Activated T-helper 2 cell treated with anti-CD3 and anti-CD28 coated beads, Interferon-gamma antibody, Interleukin-2, Interleukin-4, amounts not matched to agents 10 μg/mL and 5 μg/mL and 100 μg/mL, durations not matched to agents 14 hours and 24 hours and 36 hours (primary cell): ENCODE measurements around the gene ARHGEF17. TPM values are rescaled to one million over a fixed set of nuclear protein-coding genes. Genes with fewer than 3 reads are reported as not detected.
A peak's percentile ranks its signal among the peaks of the same experiment; 100 is the strongest.

Source experiments
- DNase-seq: peaks from one replicate; pipeline ENCODE4 v3.0.0; 2021; ENCODE audit warnings: low spot score
- H3K27ac Mint-ChIP-seq: one replicate; pipeline ENCODE4 v1.8.0; 2021; ENCODE audit warnings: mixed read lengths
- H3K27me3 Mint-ChIP-seq: one replicate; pipeline ENCODE4 v1.8.0; 2021; ENCODE audit warnings: low read depth, mixed read lengths
- H3K36me3 Mint-ChIP-seq: one replicate; pipeline ENCODE4 v1.8.0; 2021; ENCODE audit warnings: low read depth, mixed read lengths
- H3K4me1 Mint-ChIP-seq: one replicate; pipeline ENCODE4 v1.8.0; 2021; ENCODE audit warnings: low read depth, mixed read lengths
- H3K4me3 Mint-ChIP-seq: one replicate; pipeline ENCODE4 v1.8.0; 2021; ENCODE audit warnings: low read depth, mild to moderate bottlenecking, moderate library complexity, mixed read lengths
- H3K9me3 Mint-ChIP-seq: one replicate; pipeline ENCODE4 v1.8.0; 2021; ENCODE audit warnings: mixed read lengths
- intact Hi-C: fragments of 100-400 bp; cut with micrococcal nuclease; formaldehyde crosslinking; loops from one replicate; pipeline ENCODE4 v1.15.1; 2023
- total RNA-seq: library from RNA; stranded (reverse); gene quantifications from 2 replicates; pipeline ENCODE4 v1.2.3, GENCODE V29; 2022

Gene ARHGEF17
- total RNA-seq, 1 donor from 2014 or later: 0.30 TPM

DNA sequence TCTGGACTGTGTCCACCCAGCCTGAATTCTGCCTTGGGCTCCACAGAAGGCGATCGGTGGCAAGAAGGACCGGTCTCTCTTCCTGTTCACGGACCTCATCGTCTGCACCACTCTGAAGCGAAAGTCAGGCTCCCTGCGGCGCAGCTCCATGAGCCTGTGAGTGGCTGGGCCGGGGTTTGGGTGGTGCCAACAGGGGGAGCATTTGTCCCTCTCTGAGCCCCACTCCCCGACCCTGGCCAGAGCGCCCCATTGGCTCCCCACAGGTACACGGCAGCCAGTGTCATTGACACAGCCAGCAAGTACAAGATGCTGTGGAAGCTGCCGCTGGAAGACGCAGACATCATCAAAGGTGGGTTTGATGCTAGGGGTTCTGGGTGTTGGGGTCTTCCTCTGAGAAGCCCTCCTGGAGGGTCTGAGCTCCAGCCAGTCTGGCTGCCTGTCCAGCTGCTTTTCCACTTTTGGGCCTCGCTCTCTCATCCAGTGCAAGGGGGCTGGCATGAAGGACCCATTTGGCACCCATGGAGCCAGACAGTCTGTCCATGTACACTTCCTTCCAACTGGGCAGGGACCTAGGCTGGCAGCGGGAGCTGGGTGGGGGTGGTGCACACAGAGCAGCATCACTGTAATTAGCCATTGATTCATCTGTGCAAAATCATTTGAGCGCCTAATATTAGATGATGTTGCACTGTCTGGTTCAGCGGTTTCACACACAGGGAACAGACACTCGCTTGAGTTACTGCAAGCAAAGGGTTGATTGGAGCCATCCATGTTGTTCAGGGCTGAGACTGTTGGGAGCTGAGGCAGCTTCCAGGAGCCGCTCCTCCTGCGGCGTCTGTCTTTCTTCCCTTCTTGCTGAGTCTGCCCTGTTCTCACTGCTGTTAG is 49.1 kb downstream of the ARHGEF17 start:
- H3K27me3 Mint-ChIP-seq: no peaks in the 10 kb centered on the region
- H3K9me3 Mint-ChIP-seq: no peaks in the 10 kb centered on the region
- H3K27ac Mint-ChIP-seq: no peak overlapping the region
- no peak for DNase-seq
- peaks cover 18% of the 10 kb centered on the region for H3K4me1 Mint-ChIP-seq
- intact Hi-C loops: no loop called here
- H3K4me3 Mint-ChIP-seq: no peak overlapping the region
- no peaks in the 10 kb centered on the region for H3K36me3 Mint-ChIP-seq

GRCh38 chr11:73358071-73358470 is 50.0 kb downstream of the ARHGEF17 start:
- Mint-ChIP-seq H3K9me3 (no peaks in the 10 kb centered on the region), H3K27me3 (no peaks in the 10 kb centered on the region), H3K36me3 (no peaks in the 10 kb centered on the region), H3K4me3 (no peak overlapping the region), H3K4me1 (peaks cover 13% of the 10 kb centered on the region), H3K27ac (no peak overlapping the region)
- DNase-seq: no peak
- intact Hi-C loops: no loop called here

GRCh38 chr11:73359341-73359740 is 51.3 kb downstream of the ARHGEF17 start:
- H3K36me3 Mint-ChIP-seq: no peaks in the 10 kb centered on the region
- no peaks in the 10 kb centered on the region for H3K27me3 Mint-ChIP-seq
- H3K27ac Mint-ChIP-seq: no peak overlapping the region
- H3K9me3 Mint-ChIP-seq: no peaks in the 10 kb centered on the region
- intact Hi-C loops: no loop called here
- no peak overlapping the region for H3K4me3 Mint-ChIP-seq
- peaks cover 6% of the 10 kb centered on the region for H3K4me1 Mint-ChIP-seq
- DNase-seq: no peak

DNA sequence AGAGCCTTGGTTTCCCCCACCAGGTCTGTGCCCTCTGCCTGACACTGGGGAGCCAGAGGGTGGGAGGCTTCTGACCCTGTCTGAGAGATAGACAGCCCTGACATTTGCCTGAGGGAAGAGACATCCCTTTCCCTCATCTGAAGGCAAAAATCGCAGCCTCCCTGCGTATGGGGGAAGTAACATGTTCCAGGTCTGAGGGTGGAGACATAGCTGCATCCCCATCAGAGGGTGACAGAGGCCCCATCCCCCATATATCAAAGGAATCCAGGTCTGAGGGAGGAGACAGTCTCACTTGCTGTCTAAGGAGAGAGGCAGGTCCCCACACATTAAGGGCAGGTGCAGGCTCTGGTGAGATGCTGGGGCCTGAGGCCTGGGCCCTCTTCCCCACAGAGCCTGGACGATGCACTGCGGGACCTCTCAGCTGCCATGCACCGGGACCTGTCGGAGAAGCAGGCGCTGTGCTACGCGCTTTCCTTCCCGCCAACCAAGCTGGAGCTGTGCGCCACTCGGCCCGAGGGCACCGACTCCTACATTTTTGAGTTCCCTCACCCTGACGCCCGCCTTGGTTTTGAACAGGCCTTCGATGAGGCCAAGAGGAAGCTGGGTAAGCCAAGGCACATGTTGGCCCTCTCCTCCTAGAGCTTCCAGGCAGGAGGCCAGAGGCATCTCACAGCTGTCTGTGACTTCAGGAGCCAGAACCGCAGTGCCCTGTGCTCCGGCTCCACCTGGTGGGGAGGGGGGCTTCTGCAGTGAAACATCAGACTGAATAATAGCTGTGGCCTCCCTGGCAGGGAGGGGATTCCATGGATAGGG is 52.1 kb downstream of the ARHGEF17 start:
- no peaks in the 10 kb centered on the region for H3K4me1 Mint-ChIP-seq
- no peak for DNase-seq
- intact Hi-C loops: no loop called here
- no peaks in the 10 kb centered on the region for H3K27me3 Mint-ChIP-seq
- H3K36me3 Mint-ChIP-seq: no peaks in the 10 kb centered on the region
- no peak overlapping the region for H3K4me3 Mint-ChIP-seq
- no peaks in the 10 kb centered on the region for H3K9me3 Mint-ChIP-seq
- H3K27ac Mint-ChIP-seq: no peak overlapping the region

DNA sequence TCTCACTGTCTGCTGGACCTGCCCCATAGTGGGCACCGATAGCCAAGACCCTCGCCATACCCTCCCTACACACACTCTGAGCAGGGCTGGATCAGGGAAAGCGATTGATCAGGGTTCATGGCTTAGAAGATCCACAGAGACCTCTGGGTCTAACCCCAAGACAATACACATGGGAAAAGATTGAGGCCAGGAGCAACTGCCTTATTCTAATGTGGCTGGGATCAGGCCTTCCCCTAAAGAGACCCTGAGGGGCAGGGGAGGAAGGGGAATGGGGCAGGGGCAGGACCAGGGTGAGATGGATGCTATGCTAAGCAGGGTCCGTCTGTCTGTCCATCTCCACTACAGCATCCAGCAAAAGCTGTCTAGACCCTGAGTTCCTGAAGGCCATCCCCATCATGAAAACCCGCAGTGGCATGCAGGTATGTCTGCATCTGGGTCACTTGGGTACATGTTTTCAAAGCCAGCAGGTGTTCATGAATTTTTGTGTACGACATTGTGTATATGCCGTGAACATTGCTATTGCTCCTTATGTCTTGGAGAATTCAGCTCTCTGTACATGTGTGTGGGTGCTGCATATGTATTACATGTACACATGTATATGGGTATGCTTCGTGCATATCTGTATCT is 52.8 kb downstream of the ARHGEF17 start:
- intact Hi-C loops: no loop called here
- H3K27ac Mint-ChIP-seq: no peak overlapping the region
- no peaks in the 10 kb centered on the region for H3K27me3 Mint-ChIP-seq

DNA sequence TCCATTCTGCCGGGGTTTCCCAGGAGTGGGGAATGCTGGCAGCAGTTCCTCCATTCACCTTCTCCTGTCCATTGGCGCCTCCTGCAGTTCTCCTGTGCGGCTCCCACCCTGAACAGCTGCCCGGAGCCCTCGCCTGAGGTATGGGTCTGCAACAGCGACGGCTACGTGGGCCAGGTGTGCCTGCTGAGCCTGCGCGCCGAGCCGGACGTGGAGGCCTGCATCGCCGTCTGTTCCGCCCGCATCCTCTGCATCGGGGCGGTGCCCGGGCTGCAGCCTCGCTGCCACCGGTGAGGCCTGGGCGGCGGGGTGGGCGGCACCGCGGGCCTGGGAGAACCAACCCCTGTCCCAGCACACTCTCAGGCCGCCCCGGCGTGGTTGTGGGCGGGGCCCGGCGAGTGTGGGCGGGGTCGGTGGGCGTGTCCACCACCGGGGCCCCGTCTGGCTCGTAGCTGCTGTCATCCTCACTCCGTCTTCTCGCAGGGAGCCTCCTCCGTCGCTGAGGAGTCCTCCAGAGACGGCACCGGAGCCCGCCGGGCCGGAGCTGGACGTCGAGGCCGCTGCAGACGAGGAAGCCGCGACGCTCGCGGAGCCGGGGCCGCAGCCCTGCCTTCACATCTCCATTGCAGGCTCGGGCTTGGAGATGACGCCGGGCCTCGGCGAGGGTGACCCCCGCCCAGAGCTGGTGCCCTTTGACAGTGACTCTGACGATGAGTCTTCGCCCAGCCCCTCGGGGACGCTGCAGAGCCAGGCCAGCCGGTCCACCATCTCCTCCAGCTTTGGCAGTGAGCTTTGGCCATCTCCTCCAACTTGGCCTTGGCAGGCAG is 54.1 kb downstream of the ARHGEF17 start:
- Mint-ChIP-seq H3K4me3 (no peak overlapping the region), H3K36me3 (no peaks in the 10 kb centered on the region), H3K9me3 (no peaks in the 10 kb centered on the region), H3K27ac (no peak overlapping the region), H3K4me1 (peaks cover 12% of the 10 kb centered on the region), H3K27me3 (no peaks in the 10 kb centered on the region)
- intact Hi-C loops: no loop called here
- no peak for DNase-seq

More for the DNA sequence above, 52.8 kb downstream of the ARHGEF17 start:
- Mint-ChIP-seq H3K4me3 (no peak overlapping the region), H3K4me1 (peaks cover 2% of the 10 kb centered on the region), H3K9me3 (no peaks in the 10 kb centered on the region), H3K36me3 (no peaks in the 10 kb centered on the region)
- DNase-seq: no peak

- intact Hi-C loops: no loop called here
- H3K4me3 Mint-ChIP-seq: no peak overlapping the region
- no peaks in the 10 kb centered on the region for H3K27me3 Mint-ChIP-seq
- no peaks in the 10 kb centered on the region for H3K9me3 Mint-ChIP-seq
- no peak overlapping the region for H3K27ac Mint-ChIP-seq
- no peak for DNase-seq
- peaks cover 20% of the 10 kb centered on the region for H3K4me1 Mint-ChIP-seq
- no peaks in the 10 kb centered on the region for H3K36me3 Mint-ChIP-seq
Measured at GRCh38 chr11:73363147-73363546, 55.1 kb downstream of the ARHGEF17 start.

DNA sequence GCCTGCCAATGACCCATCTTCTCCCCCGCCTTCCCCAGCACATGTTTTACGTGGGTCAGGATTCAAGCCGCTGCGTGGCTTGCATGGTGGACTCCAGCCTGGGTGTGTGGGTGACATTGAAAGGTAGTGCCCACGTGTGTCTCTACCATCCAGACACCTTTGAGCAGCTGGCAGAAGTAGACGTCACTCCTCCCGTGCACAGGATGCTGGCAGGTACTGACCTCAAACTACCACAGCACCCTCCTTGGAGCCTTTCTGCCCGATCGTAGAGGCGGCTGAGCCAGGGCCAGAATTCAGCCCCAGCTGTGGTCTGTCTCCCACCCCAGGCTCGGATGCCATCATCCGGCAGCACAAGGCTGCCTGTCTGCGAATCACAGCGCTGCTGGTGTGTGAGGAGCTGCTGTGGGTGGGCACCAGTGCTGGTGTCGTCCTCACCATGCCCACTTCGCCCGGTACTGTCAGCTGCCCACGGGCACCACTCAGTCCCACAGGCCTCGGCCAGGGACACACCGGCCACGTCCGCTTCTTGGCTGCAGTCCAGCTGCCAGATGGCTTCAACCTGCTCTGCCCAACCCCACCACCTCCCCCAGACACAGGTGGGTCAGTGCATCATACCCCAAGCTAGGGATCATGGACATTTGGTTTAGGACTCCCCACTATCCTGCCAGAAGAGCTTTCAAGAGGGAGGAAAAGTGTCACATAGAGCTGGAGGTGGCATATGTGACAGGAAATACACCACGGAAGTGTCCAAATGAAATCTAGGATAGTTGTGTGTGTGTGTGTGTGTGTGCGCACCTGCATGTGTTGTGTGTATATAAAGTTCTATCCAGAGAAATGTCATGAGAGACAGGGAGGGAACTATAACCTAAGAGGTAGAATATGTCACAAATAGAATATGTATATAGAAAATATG is 57.5 kb downstream of the ARHGEF17 start:
- intact Hi-C loops: no loop called here
- peak overlapping the region; percentile 73 for H3K27ac Mint-ChIP-seq

DNA sequence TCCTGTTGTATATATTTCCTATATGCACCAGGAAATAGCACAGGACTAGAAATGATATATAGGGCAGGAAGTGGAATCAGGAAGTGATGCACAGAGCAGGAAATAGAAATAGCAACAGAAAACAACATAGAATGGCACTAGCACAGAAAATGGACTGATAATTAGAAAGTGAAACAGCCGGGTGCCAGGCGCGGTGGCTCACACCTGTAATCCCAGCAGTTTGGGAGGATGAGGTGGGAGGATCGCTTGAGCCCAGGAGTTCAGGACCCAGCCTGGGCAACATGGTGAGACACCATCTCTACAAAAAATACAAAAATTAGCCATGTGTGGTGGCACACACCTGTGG is 58.2 kb downstream of the ARHGEF17 start:
- DNase-seq: no peak
- no peak overlapping the region for H3K4me3 Mint-ChIP-seq

More for the DNA sequence above, 57.5 kb downstream of the ARHGEF17 start:
- DNase-seq: no peak
- Mint-ChIP-seq H3K4me3 (no peak overlapping the region), H3K36me3 (no peaks in the 10 kb centered on the region), H3K9me3 (no peaks in the 10 kb centered on the region), H3K4me1 (peaks cover 20% of the 10 kb centered on the region), H3K27me3 (no peaks in the 10 kb centered on the region)

GRCh38 chr11:73366953-73367352 is 58.9 kb downstream of the ARHGEF17 start:
- intact Hi-C loops: no loop called here
- H3K9me3 Mint-ChIP-seq: no peaks in the 10 kb centered on the region

More for the DNA sequence above, 58.2 kb downstream of the ARHGEF17 start:
- peaks cover 20% of the 10 kb centered on the region for H3K4me1 Mint-ChIP-seq
- H3K36me3 Mint-ChIP-seq: no peaks in the 10 kb centered on the region
- intact Hi-C loops: no loop called here
- H3K9me3 Mint-ChIP-seq: no peaks in the 10 kb centered on the region
- peak overlapping the region; percentile 73 for H3K27ac Mint-ChIP-seq
- H3K27me3 Mint-ChIP-seq: no peaks in the 10 kb centered on the region

GRCh38 chr11:73367482-73368024 is 59.5 kb downstream of the ARHGEF17 start:
- H3K27me3 Mint-ChIP-seq: no peaks in the 10 kb centered on the region
- H3K9me3 Mint-ChIP-seq: no peaks in the 10 kb centered on the region
- H3K4me1 Mint-ChIP-seq: peaks cover 24% of the 10 kb centered on the region
- intact Hi-C loops: no loop called here
- H3K36me3 Mint-ChIP-seq: no peaks in the 10 kb centered on the region
- DNase-seq: no peak
- H3K27ac Mint-ChIP-seq: no peak overlapping the region
- H3K4me3 Mint-ChIP-seq: no peak overlapping the region

More at GRCh38 chr11:73366953-73367352, 58.9 kb downstream of the ARHGEF17 start:
- no peaks in the 10 kb centered on the region for H3K27me3 Mint-ChIP-seq
- peak overlapping the region; percentile 30 for H3K27ac Mint-ChIP-seq
- H3K4me3 Mint-ChIP-seq: no peak overlapping the region
- no peak for DNase-seq
- peaks cover 22% of the 10 kb centered on the region for H3K4me1 Mint-ChIP-seq
- no peaks in the 10 kb centered on the region for H3K36me3 Mint-ChIP-seq
